IMR-90 (cell line): Measurements from ENCODE around the gene SCRG1. TPM values are rescaled to one million over a fixed set of nuclear protein-coding genes. Genes with fewer than 3 reads are reported as not detected.

Experiments used
- ATAC-seq: fragments of 200-7000 bp; cut with Tn5 transposase; 2 replicates; pipeline ENCODE4 v1.9.1; 2020; ENCODE audit warnings: low read depth, mild to moderate bottlenecking, moderate library complexity
- BruUV-seq: library from RNA; stranded (reverse); fragments of 400-500 nt; replicated peaks from 2 replicates; lab custom pipeline; 2021; lab: Mats Ljungman, UMichigan
- CTCF ChIA-PET: fragments of 300-600 bp; formaldehyde crosslinking; extraction: SDS; loops from one replicate; lab custom pipeline; 2021; ENCODE audit warnings: antibody characterized with exemption; lab: Yijun Ruan, JAX
- POLR2A ChIA-PET: fragments of 300-600 bp; sonication (Branson Sonifier 250); formaldehyde crosslinking; loops from one replicate; lab custom pipeline; 2022; ENCODE audit warnings: antibody characterized with exemption; ENCODE audit not compliant: unreplicated experiment; lab: Charles Lee
- DNase-seq: peaks from one replicate; pipeline ENCODE4 v3.0.0; 2013
- H2AFZ ChIP-seq: replicated peaks from 2 replicates; pipeline ENCODE3; 2013; ENCODE audit warnings: low read length, mild to moderate bottlenecking; ENCODE audit not compliant: poor library complexity
- H2AK5ac ChIP-seq: 2 replicates; pipeline ENCODE4 v1.6.1; 2013; ENCODE audit warnings: low read depth, low read length, inconsistent platforms
- H2AK9ac ChIP-seq: replicated peaks from 2 replicates; pipeline ENCODE3; 2013; ENCODE audit warnings: mild to moderate bottlenecking, low read depth, low read length, moderate library complexity; ENCODE audit not compliant: poor library complexity
- H2BK120ac ChIP-seq: 2 replicates; pipeline ENCODE4 v1.6.1; 2013; ENCODE audit warnings: low read depth, low read length, inconsistent platforms
- H2BK15ac ChIP-seq: 3 replicates; pipeline ENCODE4 v1.6.1; 2013; ENCODE audit warnings: low read depth, low read length, inconsistent platforms
- H2BK20ac ChIP-seq: 2 replicates; pipeline ENCODE4 v1.6.1; 2013; ENCODE audit warnings: low read depth, mild to moderate bottlenecking, inconsistent platforms, low read length, moderate library complexity
- H2BK5ac ChIP-seq: 2 replicates; pipeline ENCODE4 v1.6.1; 2013; ENCODE audit warnings: mild to moderate bottlenecking, low read depth, low read length, inconsistent platforms; ENCODE audit not compliant: poor library complexity, severe bottlenecking
- H3K14ac ChIP-seq: replicated peaks from 2 replicates; pipeline ENCODE4 v1.6.1; 2013; ENCODE audit warnings: low read depth, low read length, inconsistent platforms
- H3K18ac ChIP-seq: 2 replicates; pipeline ENCODE4 v1.6.1; 2013; ENCODE audit warnings: low read depth, low read length, control low read depth
- H3K23ac ChIP-seq: 2 replicates; pipeline ENCODE4 v1.6.1; 2013; ENCODE audit warnings: low read depth, low read length, inconsistent platforms
- H3K27ac ChIP-seq: 2 replicates; pipeline ENCODE4 v1.5.1; 2013; ENCODE audit warnings: mild to moderate bottlenecking, control low read depth, low read length; ENCODE audit not compliant: insufficient read depth
- H3K27me3 ChIP-seq: 2 replicates; pipeline ENCODE4 v1.6.1; 2013; ENCODE audit warnings: low read length; ENCODE audit not compliant: control insufficient read depth, insufficient read depth
- H3K36me3 ChIP-seq: 2 replicates; pipeline ENCODE4 v1.6.1; 2013; ENCODE audit warnings: low read length, mixed read lengths; ENCODE audit not compliant: control insufficient read depth, insufficient read depth
- H3K4ac ChIP-seq: 2 replicates; pipeline ENCODE4 v1.6.1; 2013; ENCODE audit warnings: low read depth, low read length, inconsistent platforms
- H3K4me1 ChIP-seq: 2 replicates; pipeline ENCODE4 v1.6.1; 2013; ENCODE audit warnings: low read length, mixed read lengths; ENCODE audit not compliant: control insufficient read depth, insufficient read depth
- H3K4me2 ChIP-seq: 2 replicates; pipeline ENCODE4 v1.6.1; 2013; ENCODE audit warnings: low read depth, mild to moderate bottlenecking, control low read depth, low read length, moderate library complexity
- H3K4me3 ChIP-seq: 2 replicates; pipeline ENCODE4 v1.5.1; 2013; ENCODE audit warnings: low read depth, mild to moderate bottlenecking, control low read depth, low read length, moderate library complexity; ENCODE audit not compliant: insufficient read depth
- H3K56ac ChIP-seq: 2 replicates; pipeline ENCODE4 v1.6.1; 2013; ENCODE audit warnings: low read length, inconsistent platforms; ENCODE audit not compliant: insufficient read depth; ENCODE audit errors: extremely low read depth
- H3K79me1 ChIP-seq, 2 experiments: 2 replicates each; pipeline ENCODE4 v1.6.1; 2013; ENCODE audit warnings: low read length in 2 of 2, inconsistent platforms in 1 of 2, low read depth in 1 of 2
- H3K9ac ChIP-seq: 2 replicates; pipeline ENCODE4 v1.6.1; 2013; ENCODE audit warnings: low read depth, low read length, control low read depth
- H3K9me1 ChIP-seq: 2 replicates; pipeline ENCODE4 v1.6.1; 2013; ENCODE audit warnings: low read length, inconsistent platforms; ENCODE audit not compliant: insufficient read depth
- H3K9me3 ChIP-seq: 2 replicates; pipeline ENCODE4 v1.6.1; 2013; ENCODE audit warnings: low read length; ENCODE audit not compliant: control insufficient read depth, insufficient read depth
- H4K20me1 ChIP-seq: 2 replicates; pipeline ENCODE4 v1.6.1; 2013; ENCODE audit warnings: low read length, inconsistent platforms; ENCODE audit not compliant: insufficient read depth
- H4K5ac ChIP-seq: 2 replicates; pipeline ENCODE4 v1.6.1; 2013; ENCODE audit warnings: mild to moderate bottlenecking, low read depth, low read length, control low read depth
- H4K8ac ChIP-seq, 2 experiments: 2 replicates each; pipeline ENCODE4 v1.6.1; 2013; ENCODE audit warnings: low read depth in 2 of 2, low read length in 2 of 2, control low read depth in 1 of 2, inconsistent platforms in 1 of 2
- H4K91ac ChIP-seq: 2 replicates; pipeline ENCODE4 v1.6.1; 2013; ENCODE audit warnings: low read depth, low read length, inconsistent platforms; ENCODE audit not compliant: insufficient read depth
- CEBPB ChIP-seq: IDR thresholded peaks from 2 replicates; pipeline ENCODE4 v1.6.1; 2012; ENCODE audit warnings: low read depth, low read length, improper control_type of control experiment
- CTCF ChIP-seq: conservative IDR thresholded peaks from 2 replicates; pipeline ENCODE4 v1.5.1; 2012; ENCODE audit warnings: mild to moderate bottlenecking, low read depth, low read length, improper control_type of control experiment
- ELK1 ChIP-seq: fragments of 150-350 bp; IDR thresholded peaks from 2 replicates; pipeline ENCODE4 v1.6.1; 2016; ENCODE audit warnings: low read depth, mild to moderate bottlenecking, low read length, moderate library complexity, borderline replicate concordance
- FOS ChIP-seq: fragments of 150-350 bp; IDR thresholded peaks from 2 replicates; pipeline ENCODE4 v1.6.1; 2016; ENCODE audit warnings: low read depth, low read length
- MAFK ChIP-seq: IDR thresholded peaks from 2 replicates; pipeline ENCODE4 v1.6.1; 2012; ENCODE audit warnings: low read depth, low read length, improper control_type of control experiment
- NFE2L2 ChIP-seq: fragments of 150-350 bp; IDR thresholded peaks from 2 replicates; pipeline ENCODE4 v1.6.1; 2016; ENCODE audit warnings: low read depth, mild to moderate bottlenecking, low read length
- POLR2A ChIP-seq: IDR thresholded peaks from 2 replicates; pipeline ENCODE4 v1.6.1; 2012; ENCODE audit warnings: mild to moderate bottlenecking, low read depth, low read length
- RAD21 ChIP-seq: IDR thresholded peaks from 2 replicates; pipeline ENCODE4 v1.6.1; 2012; ENCODE audit warnings: low read length, improper control_type of control experiment
- RCOR1 ChIP-seq: IDR thresholded peaks from 2 replicates; pipeline ENCODE4 v1.6.1; 2012; ENCODE audit warnings: mild to moderate bottlenecking, low read length, improper control_type of control experiment; ENCODE audit not compliant: insufficient replicate concordance
- RFX5 ChIP-seq: IDR thresholded peaks from 2 replicates; pipeline ENCODE4 v1.8.0; 2012; ENCODE audit warnings: low read depth, mild to moderate bottlenecking, low read length, moderate library complexity
- SMC3 ChIP-seq: fragments of 150-350 bp; IDR thresholded peaks from 2 replicates; pipeline ENCODE4 v1.6.1; 2016; ENCODE audit warnings: low read depth, mild to moderate bottlenecking, antibody characterized with exemption, low read length, moderate library complexity
- WGBS, 2 experiments: methylation state at CpG; one replicate each; pipeline versions ENCODE4 v1.1.5 to v1.1.7; 2013; ENCODE audit warnings: missing lambda C conversion rate in 2 of 2; ENCODE audit not compliant: insufficient read length in 1 of 2; ENCODE audit errors: extremely low coverage in 2 of 2; 5-methylcytosine and 5-hydroxymethylcytosine counted together
- dilution Hi-C: fragments of 300-500 bp; cut with HindIII; formaldehyde crosslinking; loops from one replicate; pipeline ENCODE4 v1.14.3; 2018; ENCODE audit warnings: low sequenced_read_pairs; ENCODE audit not compliant: unreplicated experiment
- in situ Hi-C: fragments of 300-500 bp; cut with MboI; formaldehyde crosslinking; loops from 3 replicates; pipeline ENCODE4 v1.14.3; 2019; ENCODE audit warnings: low sequenced_read_pairs, inconsistent platforms, mixed read lengths
- intact Hi-C: fragments of 100-400 bp; cut with micrococcal nuclease; formaldehyde crosslinking; loops from 2 replicates; pipeline ENCODE4 v1.10.0; 2022
- polyA plus RNA-seq, 3 experiments: library from polyadenylated mRNA; depleted of rRNA; stranded (reverse); fragments of >200 nt; gene quantifications; 2 replicates each; pipeline ENCODE4 v1.2.3, GENCODE V29; 2012; ENCODE audit warnings: low replicate concordance in 1 of 3
- total RNA-seq: library from RNA; depleted of rRNA; stranded (reverse); fragments of >200 nt; gene quantifications from 2 replicates; pipeline ENCODE4 v1.2.3, GENCODE V29; 2012

Gene SCRG1
- total and polyA plus RNA-seq, 2 of the 4 experiments (the other 2 are of a cell fraction): under 0.01 to 0.22 TPM

- Histone ChIP-seq H4K91ac (no peak overlapping the region), H3K79me1 (no peaks in the 10 kb centered on the region), H3K4me1 (no peaks in the 10 kb centered on the region), H2AFZ (no peak overlapping the region), H3K9ac (no peak overlapping the region), H3K14ac (no peak overlapping the region), H3K9me3 (no peaks in the 10 kb centered on the region), H4K20me1 (no peaks in the 10 kb centered on the region), H2BK20ac (no peak overlapping the region), H3K36me3 (no peaks in the 10 kb centered on the region), H2AK5ac (no peak overlapping the region), H3K4me3 (no peak overlapping the region), H3K9me1 (no peaks in the 10 kb centered on the region; the same call in 1 of the 2 replicates), H3K4ac (no peak overlapping the region), H2BK15ac (no peak overlapping the region), H2BK120ac (no peak overlapping the region), H3K27me3 (no peaks in the 10 kb centered on the region), H3K56ac (no peak overlapping the region), H2BK5ac (no peak overlapping the region), H3K23ac (no peak overlapping the region), H2AK9ac (no peak overlapping the region), H3K27ac (no peak overlapping the region), H3K18ac (no peak overlapping the region), H3K4me2 (no peak overlapping the region), H4K5ac (no peak overlapping the region), H4K8ac (no peak overlapping the region)
- POLR2A ChIA-PET: no interaction called here
- no peak for DNase-seq
- in situ Hi-C loops: no loop called here
- WGBS, 2 experiments: 100% methylated on average over 1 of the region's 4 CpGs; no CpG with 5 or more reads in 1 of the 2 experiments
- CTCF ChIA-PET: interaction anchor here (0.5 kb wide), 1 partner anchor 29 kb away, joined by 4 read pairs; no protein-coding TSS in a partner anchor
- dilution Hi-C loops: no loop called here
- intact Hi-C loops: no loop called here
- no peak for ATAC-seq
- no peak for TF ChIP-seq CTCF
- TF ChIP-seq MAFK: no peak
- no peak for TF ChIP-seq ELK1
- TF ChIP-seq NFE2L2: no peak
- no peak for TF ChIP-seq RCOR1
- no peak for TF ChIP-seq POLR2A
- TF ChIP-seq RFX5: no peak
- no peak for TF ChIP-seq FOS
- TF ChIP-seq SMC3: no peak
- no peak for TF ChIP-seq RAD21
- TF ChIP-seq CEBPB: no peak
- no TSS peak for BruUV-seq
Measured at GRCh38 chr4:173405840-173406606, 7.1 kb upstream of the SCRG1 start.
